A673 (cell line): Measurements from ENCODE around the gene IER5. TPM values are rescaled to one million over a fixed set of nuclear protein-coding genes. Genes with fewer than 3 reads are reported as not detected.
A peak's percentile ranks its signal among the peaks of the same experiment; 100 is the strongest.

Experiments
- BruUV-seq: library from RNA; stranded (reverse); fragments of 400-500 nt; replicated peaks from 2 replicates; lab custom pipeline; 2021; lab: Mats Ljungman, UMichigan
- CTCF ChIA-PET: fragments of 300-600 bp; sonication (Branson Sonifier 250); formaldehyde crosslinking; loops from one replicate; lab custom pipeline; 2022; ENCODE audit warnings: antibody characterized with exemption; lab: Charles Lee
- POLR2A ChIA-PET: fragments of 300-600 bp; sonication (Branson Sonifier 250); formaldehyde crosslinking; loops from one replicate; lab custom pipeline; 2022; ENCODE audit warnings: antibody characterized with exemption; ENCODE audit not compliant: low non-redundant PET; lab: Charles Lee
- DNase-seq: peaks from one replicate; pipeline ENCODE4 v3.0.0-alpha.2; 2015; ENCODE audit warnings: low spot score
- H3K27ac ChIP-seq: fragments of 200-600 bp; sonication (generic); 2 replicates; pipeline ENCODE4 v1.5.1; 2016; ENCODE audit warnings: mixed run types, low read depth, mild to moderate bottlenecking, mixed read lengths, antibody characterized with exemption, low read length; ENCODE audit not compliant: poor library complexity, severe bottlenecking
- H3K27me3 ChIP-seq: fragments of 200-600 bp; sonication (generic); replicated peaks from 2 replicates; pipeline ENCODE4 v1.6.1; 2017; ENCODE audit warnings: mixed run types, low read depth, mild to moderate bottlenecking, mixed read lengths, antibody characterized with exemption, low read length; ENCODE audit not compliant: insufficient read depth, poor library complexity
- H3K36me3 ChIP-seq: fragments of 200-600 bp; sonication (generic); 2 replicates; pipeline ENCODE4 v1.6.1; 2016; ENCODE audit warnings: mixed run types, mild to moderate bottlenecking, mixed read lengths, antibody characterized with exemption, low read length; ENCODE audit not compliant: insufficient read depth, poor library complexity, severe bottlenecking
- H3K4me1 ChIP-seq: fragments of 200-600 bp; sonication (generic); 2 replicates; pipeline ENCODE4 v1.6.1; 2017; ENCODE audit warnings: mixed run types, mild to moderate bottlenecking, mixed read lengths, antibody characterized with exemption, low read length; ENCODE audit not compliant: insufficient read depth, poor library complexity, severe bottlenecking
- H3K4me3 ChIP-seq: fragments of 200-600 bp; sonication (generic); 2 replicates; pipeline ENCODE4 v1.5.1; 2016; ENCODE audit warnings: low read depth, mixed run types, mild to moderate bottlenecking, mixed read lengths, low read length; ENCODE audit not compliant: poor library complexity, severe bottlenecking
- H3K9me3 ChIP-seq: fragments of 200-600 bp; sonication (generic); 2 replicates; pipeline ENCODE4 v1.6.1; 2016; ENCODE audit warnings: mixed run types, low read depth, mild to moderate bottlenecking, mixed read lengths, antibody characterized with exemption, low read length; ENCODE audit not compliant: poor library complexity, severe bottlenecking
- EZH2 ChIP-seq: fragments of 200-600 bp; sonication (generic); IDR thresholded peaks from 2 replicates; pipeline ENCODE4 v1.6.1; 2017; ENCODE audit warnings: borderline replicate concordance, low read depth, mild to moderate bottlenecking, mixed read lengths, antibody characterized with exemption, low read length; ENCODE audit not compliant: poor library complexity, severe bottlenecking
- intact Hi-C: fragments of 100-400 bp; cut with micrococcal nuclease; formaldehyde crosslinking; loops from one replicate; pipeline ENCODE4 v1.10.0; 2022; ENCODE audit not compliant: unreplicated experiment
- total RNA-seq: library from RNA; stranded (reverse); gene quantifications from 2 replicates; pipeline ENCODE4 v1.2.3, GENCODE V29; 2021
- TF ChIP-seq, protein P1 (sequence below): fragments of 300-800, 200-600 bp; sonication (generic); conservative IDR thresholded peaks from 2 replicates; pipeline ENCODE4 v1.5.1; 2017; ENCODE audit warnings: low read depth, mild to moderate bottlenecking, antibody characterized with exemption, low read length, moderate library complexity, mixed read lengths

The IER5 gene
- total RNA-seq, 1 experiment from 2014 or later = 28.2 TPM

DNA sequence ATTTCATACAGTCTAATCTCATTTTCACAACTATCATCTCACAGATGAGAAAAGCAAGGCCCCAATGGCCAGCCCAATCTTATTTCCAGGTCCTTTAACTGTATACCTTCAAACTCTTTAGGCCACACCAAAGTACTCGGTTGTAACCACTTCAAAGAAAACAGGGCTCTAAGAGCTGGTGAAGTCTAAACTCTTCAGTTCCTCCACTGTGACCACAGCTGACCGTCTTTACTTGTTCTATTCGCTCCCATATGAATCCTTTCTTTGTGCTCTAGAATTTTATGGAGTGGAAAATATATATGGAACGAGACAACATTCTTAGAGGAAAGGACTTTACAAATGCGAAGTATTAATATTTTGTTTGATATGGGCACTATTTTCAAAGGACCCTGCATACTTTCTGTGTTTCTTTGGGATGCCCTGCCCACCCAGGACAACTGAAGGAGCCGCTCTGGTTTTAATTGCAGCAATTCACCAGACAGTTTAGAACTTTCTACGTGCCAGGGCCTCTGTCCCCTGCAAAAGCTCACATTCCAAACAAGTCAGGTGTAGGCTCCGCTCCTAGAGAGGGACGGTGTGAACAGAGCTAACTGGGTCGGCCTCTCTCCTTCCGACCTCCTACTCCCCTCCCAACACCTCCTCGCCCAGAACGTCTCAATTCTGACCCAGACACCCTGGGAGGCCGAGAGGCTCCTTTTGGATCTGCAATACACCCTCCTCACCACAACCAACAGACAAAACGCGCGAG, 15.7 kb downstream of the IER5 start:
- H3K4me1 ChIP-seq = peaks cover 68% of the 10 kb centered on the region
- TF ChIP-seq EZH2 = no peak
- TF ChIP-seq, protein P1, sequence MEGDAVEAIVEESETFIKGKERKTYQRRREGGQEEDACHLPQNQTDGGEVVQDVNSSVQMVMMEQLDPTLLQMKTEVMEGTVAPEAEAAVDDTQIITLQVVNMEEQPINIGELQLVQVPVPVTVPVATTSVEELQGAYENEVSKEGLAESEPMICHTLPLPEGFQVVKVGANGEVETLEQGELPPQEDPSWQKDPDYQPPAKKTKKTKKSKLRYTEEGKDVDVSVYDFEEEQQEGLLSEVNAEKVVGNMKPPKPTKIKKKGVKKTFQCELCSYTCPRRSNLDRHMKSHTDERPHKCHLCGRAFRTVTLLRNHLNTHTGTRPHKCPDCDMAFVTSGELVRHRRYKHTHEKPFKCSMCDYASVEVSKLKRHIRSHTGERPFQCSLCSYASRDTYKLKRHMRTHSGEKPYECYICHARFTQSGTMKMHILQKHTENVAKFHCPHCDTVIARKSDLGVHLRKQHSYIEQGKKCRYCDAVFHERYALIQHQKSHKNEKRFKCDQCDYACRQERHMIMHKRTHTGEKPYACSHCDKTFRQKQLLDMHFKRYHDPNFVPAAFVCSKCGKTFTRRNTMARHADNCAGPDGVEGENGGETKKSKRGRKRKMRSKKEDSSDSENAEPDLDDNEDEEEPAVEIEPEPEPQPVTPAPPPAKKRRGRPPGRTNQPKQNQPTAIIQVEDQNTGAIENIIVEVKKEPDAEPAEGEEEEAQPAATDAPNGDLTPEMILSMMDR = no peak
- BruUV-seq = TSS peak; percentile 66
- H3K27me3 ChIP-seq = no peaks in the 10 kb centered on the region
- POLR2A ChIA-PET = interaction anchor here (0.5 to 1.2 kb wide), 3 partner anchors 15 to 446 kb away, joined by 3 to 4 read pairs (median 3); no protein-coding TSS in a partner anchor
- intact Hi-C loops = no loop called here
- peak overlapping the region; percentile 93 for H3K27ac ChIP-seq
- CTCF ChIA-PET = no interaction called here
- no peaks in the 10 kb centered on the region for H3K9me3 ChIP-seq
- peak overlapping the region; percentile 70 for H3K4me3 ChIP-seq
- no peaks in the 10 kb centered on the region for H3K36me3 ChIP-seq
- no peak for DNase-seq

DNA sequence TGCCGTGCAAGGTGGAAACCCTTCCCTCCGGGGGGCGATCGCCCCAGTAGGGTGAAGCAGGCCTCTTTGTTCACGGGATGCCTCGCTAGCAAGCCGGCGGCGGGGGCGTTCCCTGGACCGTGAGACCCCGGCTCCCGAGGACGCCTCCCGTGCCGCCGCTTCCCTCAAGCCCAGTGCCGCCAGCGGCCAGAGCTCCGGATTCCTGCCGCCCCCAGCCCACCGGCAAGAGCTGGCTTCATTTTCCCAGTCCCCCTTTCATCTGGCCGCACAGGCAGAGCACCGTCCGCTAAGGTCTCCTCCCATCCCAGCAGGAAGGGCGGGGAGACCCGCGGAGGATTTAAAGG, 16.3 kb downstream of the IER5 start:
- peak; percentile 67 for DNase-seq
- intact Hi-C loops = no loop called here
- Histone ChIP-seq H3K4me1 (peaks cover 65% of the 10 kb centered on the region), H3K27ac (peak overlapping the region; percentile 93), H3K4me3 (peak overlapping the region; percentile 70), H3K9me3 (no peaks in the 10 kb centered on the region), H3K27me3 (no peaks in the 10 kb centered on the region), H3K36me3 (no peaks in the 10 kb centered on the region)
- BruUV-seq = no TSS peak
- ChIA-PET CTCF (interaction anchor here (0.9 kb wide), 1 partner anchor 8 kb away, joined by 8 read pairs; no protein-coding TSS in a partner anchor), POLR2A (interaction anchor here (0.6 to 1.2 kb wide), 6 partner anchors 14 to 1614 kb away, joined by 3 to 11 read pairs (median 5); no protein-coding TSS in a partner anchor)
- TF ChIP-seq, protein P1 = 0 out of 2 replicates have a peak, but pooled peaks have one; percentile 23
- no peak for TF ChIP-seq EZH2

DNA sequence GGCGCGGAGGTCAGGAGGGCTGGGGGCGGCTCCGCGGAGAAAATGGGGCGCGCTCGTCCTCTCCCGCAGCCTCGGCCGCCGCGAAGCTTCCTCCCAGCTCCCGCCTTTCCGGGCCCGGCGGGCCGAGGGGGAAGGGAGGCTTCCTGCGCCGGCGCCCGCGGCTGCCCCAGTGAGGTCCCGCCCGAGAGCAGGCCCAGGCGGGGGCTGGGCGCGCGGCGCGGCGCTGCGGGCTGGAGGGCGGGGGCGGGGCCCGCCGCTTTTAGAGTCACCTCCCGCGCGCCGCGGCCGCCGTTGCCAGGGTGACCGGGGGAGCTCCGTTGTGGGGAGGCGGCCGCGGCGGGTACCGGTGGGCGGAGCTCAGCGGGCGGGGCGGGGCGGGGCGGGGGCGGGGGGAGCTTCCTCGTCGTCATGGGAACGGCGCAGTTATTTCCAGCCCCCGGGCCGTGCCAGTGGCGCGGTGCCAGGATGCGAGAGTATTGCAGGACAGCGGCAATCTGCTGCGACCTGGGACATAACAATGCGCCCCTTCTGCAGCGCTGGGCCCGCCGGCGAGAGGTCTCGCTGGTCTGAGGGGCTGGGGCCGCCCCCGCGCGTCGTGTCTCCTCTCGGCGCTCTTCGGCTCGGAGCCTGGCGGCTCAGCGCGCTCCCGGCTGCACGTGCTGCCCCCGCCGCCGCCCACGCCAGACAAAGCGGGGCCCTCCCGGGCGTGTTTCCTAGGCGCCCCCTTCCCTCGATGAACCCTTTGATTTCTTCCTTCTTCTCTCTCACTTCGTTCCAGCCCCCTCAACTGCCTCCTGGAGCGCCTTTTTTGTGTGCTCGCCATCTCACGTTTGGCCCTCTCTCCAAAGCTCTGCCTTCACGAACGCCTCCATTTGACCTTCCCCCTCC, 16.9 kb downstream of the IER5 start:
- Histone ChIP-seq H3K27me3 (no peaks in the 10 kb centered on the region), H3K27ac (peak overlapping the region; percentile 93), H3K4me3 (peak overlapping the region; percentile 70), H3K36me3 (no peaks in the 10 kb centered on the region), H3K4me1 (peaks cover 59% of the 10 kb centered on the region), H3K9me3 (no peaks in the 10 kb centered on the region)
- peak; percentile 97 for DNase-seq
- CTCF ChIA-PET = interaction anchor here (0.6 to 1.3 kb wide), 5 partner anchors 9 to 1227 kb away, joined by 3 to 14 read pairs (median 8); no protein-coding TSS in a partner anchor
- no peak for TF ChIP-seq EZH2
- TF ChIP-seq, protein P1 = no peak
- POLR2A ChIA-PET = interaction anchor here (0.6 to 1.2 kb wide), 6 partner anchors 15 to 1613 kb away, joined by 3 to 11 read pairs (median 4); no protein-coding TSS in a partner anchor
- no TSS peak for BruUV-seq
- intact Hi-C loops = no loop called here
